GM21360 (cell line): ENCODE data around the gene MSL2.
A peak's percentile ranks its signal among the peaks of the same experiment; 100 is the strongest.
"Not testable (repeated sequence)": the region's sequence is repeated elsewhere in the genome, so short reads cannot be mapped to it uniquely, and the experiment has no call there.

Experiments
- ATAC-seq: cut with Tn5 transposase; IDR thresholded peaks from one replicate; pipeline ENCODE4 v1.9.1; 2021; ENCODE audit warnings: mild to moderate bottlenecking, moderate library complexity; ENCODE audit not compliant: unreplicated experiment

The MSL2 gene

GRCh38 chr3:136149667-136150066 lies 46.5 kb downstream of the MSL2 start:
- no peak for ATAC-seq

GRCh38 chr3:136146981-136147729 lies 49.0 kb downstream of the MSL2 start:
- ATAC-seq, result no peak

- not testable (repeated sequence) for ATAC-seq
Observed at GRCh38 chr3:136144397-136144796, 51.7 kb downstream of the MSL2 start.

DNA sequence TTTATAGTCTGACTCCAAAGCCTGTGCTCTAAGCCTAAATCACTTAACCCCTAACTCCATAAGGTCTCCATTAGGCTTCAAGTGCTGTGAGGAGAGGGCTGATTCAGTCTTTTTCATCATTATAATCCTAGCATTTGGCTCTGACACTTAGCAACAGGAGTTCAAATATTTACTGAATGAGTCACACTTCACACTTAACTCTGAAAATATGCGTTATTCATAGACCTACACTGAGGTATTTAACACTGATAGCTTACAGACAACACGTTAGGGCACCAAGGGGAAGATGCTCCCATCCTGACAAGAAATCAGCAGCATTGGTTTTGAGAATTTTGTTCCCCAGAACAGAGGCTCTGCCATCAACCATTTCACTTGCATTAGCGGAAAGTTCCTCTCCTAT lies 53.5 kb downstream of the MSL2 start:
- no peak for ATAC-seq

- no peak for ATAC-seq
Observed at GRCh38 chr3:136141891-136142290, 54.2 kb downstream of the MSL2 start.

DNA sequence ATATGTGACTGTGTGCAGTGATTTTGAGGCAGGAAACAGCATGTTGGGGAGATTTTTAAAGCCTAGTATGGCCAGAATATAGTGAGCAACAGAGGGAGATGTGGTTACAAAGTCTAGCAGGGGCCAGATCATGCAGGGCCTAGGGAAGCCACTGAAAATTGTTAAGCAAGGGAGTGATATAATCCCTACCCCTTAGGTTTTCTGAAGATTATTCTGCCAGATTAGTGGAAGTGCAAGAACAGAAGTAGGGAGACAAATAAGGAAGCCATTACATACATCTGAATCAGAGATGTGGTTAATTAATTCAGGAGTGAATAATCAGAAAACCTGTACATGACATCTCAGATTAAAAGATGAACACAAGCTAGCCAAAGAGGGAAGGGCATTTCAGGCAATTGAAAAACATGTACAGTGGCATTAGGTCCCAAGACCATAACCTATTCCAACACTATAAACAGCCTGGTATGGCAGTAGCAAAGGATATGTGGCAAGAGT lies 54.8 kb downstream of the MSL2 start:
- no peak for ATAC-seq

GRCh38 chr3:136136454-136136853 lies 59.7 kb downstream of the MSL2 start:
- ATAC-seq, result no peak

DNA sequence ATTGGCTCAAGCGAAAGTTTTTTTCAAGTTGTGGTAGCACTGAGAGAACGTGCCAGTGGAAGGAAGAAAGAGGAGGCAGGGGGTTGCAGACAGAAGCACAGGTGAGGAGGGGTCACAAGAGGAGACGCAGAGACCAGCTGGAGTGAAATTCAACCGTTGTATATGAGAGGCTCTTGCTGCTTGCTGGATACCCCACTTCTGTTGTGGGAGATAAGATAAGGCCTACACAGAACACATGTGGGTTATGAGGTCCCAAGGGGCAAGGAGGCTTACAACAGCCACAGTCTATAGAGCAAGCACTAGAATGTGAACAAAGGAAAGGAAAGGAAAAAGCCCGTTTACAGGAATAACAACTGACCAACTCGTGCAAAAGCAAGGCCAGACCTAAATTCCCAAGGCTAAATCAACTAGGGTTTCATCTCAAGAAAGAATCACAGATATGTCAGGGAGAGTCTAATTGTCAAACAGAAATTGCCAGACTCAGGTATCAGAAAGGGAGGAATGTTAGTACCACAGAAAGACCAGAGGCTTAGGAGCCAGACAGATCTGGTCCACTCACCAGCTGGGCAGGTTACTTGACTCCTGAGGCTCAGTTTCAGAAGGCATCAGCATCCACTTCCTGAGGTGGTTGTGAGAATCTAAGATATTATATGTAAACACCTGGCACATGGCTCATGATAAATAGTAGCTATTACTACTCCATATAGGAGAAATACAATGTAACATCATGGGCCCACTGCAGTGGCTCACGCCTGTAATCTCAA lies 60.9 kb downstream of the MSL2 start:
- ATAC-seq, result no peak

GRCh38 chr3:136134091-136134490 lies 62.0 kb downstream of the MSL2 start:
- no peak for ATAC-seq

- not testable (repeated sequence) for ATAC-seq
Observed at GRCh38 chr3:136131647-136132046, 64.5 kb downstream of the MSL2 start.

DNA sequence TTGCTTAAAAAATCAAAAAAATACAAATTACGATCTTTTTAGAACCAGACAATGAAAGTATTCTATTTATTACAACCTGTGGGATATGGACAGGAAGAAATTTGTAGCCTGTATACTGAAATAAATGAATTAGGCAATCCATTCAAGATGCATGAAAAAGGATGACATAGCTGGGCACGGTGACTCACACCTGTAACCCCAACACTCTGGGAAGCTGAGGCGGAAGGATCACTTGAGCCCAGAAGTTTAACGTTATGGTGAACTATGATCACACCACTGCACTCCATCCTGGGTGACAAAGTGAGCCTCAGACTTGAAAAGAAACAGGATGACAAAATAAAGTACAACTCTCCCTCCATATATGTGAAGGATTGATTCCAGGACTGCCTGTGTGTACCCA lies 74.1 kb downstream of the MSL2 start:
- no peak for ATAC-seq

DNA sequence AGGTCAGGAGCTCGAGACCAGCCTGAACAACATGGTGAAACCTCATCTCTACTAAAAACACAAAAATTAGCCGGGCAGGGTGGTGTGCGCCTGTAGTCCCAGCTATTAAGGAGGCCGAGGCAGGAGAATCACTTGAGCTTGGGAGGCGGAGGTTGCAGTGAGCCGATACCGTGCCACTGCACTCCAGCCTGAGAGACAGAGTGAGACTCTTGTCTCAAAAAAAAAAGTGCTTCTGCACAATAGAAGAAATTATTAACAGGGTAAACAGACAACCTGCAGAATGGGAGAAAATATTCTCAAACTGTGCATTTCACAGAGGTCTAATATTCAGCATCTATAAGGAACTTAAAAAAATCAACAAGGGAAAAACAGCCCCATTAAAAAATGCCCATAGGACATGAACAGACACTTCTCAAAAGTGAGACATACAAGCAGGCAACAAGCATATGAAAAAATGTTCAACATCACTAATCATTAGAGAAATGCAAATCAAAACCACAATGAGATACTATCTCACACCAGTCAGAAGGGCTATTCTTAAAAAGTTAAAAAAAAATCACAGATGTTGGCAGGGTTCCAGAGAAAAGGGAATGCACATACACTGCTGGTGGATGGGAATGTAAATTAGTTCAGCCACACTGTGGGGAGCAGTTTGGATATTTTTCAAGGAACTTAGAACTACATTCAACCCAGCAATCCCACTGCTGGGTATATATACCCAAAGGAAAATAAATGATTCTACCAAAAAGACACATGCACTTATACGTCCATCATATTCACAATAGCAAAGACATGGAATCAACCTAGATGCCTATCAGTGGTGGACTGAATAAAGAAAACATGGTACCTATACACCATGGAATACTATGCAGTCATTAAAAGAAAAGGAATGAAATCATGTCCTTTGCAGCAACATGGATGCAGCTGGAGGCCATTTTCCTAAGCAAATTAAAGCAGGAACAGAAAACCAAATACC lies 75.5 kb downstream of the MSL2 start:
- no peak for ATAC-seq

- not testable (repeated sequence) for ATAC-seq
Observed at GRCh38 chr3:136119783-136120182, 76.4 kb downstream of the MSL2 start.

GRCh38 chr3:136119332-136119731 lies 76.8 kb downstream of the MSL2 start:
- ATAC-seq, result not testable (repeated sequence)

GRCh38 chr3:136114421-136114820 lies 81.7 kb downstream of the MSL2 start:
- no peak for ATAC-seq

DNA sequence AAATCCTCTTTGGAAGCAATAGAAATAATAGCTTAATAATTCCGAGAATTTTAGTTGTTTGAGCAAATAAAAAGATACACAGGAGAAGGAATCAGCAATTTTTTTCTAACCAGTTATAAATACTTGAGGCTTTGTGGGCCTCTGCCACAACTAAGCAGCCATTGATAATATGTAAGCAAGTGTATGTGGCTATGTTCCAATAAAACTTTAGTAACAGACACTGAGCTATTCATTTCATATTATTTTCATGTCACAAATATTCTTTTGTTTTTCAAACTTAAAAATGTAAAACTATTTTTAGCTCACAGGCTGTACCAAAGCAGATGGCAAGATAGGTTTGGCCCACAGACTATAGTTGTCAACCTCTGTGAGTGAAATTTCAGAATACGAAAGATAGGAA lies 85.7 kb downstream of the MSL2 start:
- ATAC-seq, result no peak

DNA sequence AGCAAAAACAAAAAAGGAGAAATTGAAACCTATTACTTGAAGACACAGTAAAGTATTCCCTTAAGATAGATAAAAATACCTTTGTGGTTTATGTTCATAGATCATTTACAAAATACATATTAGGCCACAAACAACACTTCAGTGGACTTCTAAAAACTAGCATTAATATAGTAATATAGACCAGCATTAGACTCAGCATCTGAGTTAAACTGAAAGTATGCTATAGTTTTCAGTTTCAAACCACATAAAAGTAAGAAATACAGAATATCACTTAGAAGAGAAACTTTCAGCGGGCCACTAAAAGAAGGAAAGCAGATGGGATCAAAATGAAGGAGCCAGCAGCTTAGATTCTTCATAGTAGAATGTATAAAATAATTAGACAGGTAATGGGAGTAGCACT lies 86.6 kb downstream of the MSL2 start:
- peak; percentile 88 for ATAC-seq

GRCh38 chr3:136106101-136106500 lies 90.0 kb downstream of the MSL2 start:
- ATAC-seq, result no peak

GRCh38 chr3:136105044-136105443 lies 91.1 kb downstream of the MSL2 start:
- no peak for ATAC-seq
